Measurements from ENCODE around the gene KLK4. TPM values are rescaled to one million over a fixed set of nuclear protein-coding genes. Genes with fewer than 3 reads are reported as not detected.

KLK4 gene
- total and polyA plus RNA-seq, 10 of the 15 experiments (the other 5 are each of a cell fraction or from before 2014, with no cell fraction given) = 0.06 to 0.31 TPM; not detected in 8

- TF ChIP-seq SPI1 (IDR thresholded peaks at IDR 0.05; ENCODE audit: borderline replicate concordance, insufficient read depth, low read depth, low read length) = no peak
- peak; percentile 98 for TF ChIP-seq NBN (IDR thresholded peaks at IDR 0.05)
- TF ChIP-seq NRF1 (conservative IDR thresholded peaks at IDR 0.05; ENCODE audit: low read depth, low read length) = no peak
- TF ChIP-seq IRF5 (IDR thresholded peaks at IDR 0.05; ENCODE audit: borderline replicate concordance) = no peak
- TF ChIP-seq, protein P1, sequence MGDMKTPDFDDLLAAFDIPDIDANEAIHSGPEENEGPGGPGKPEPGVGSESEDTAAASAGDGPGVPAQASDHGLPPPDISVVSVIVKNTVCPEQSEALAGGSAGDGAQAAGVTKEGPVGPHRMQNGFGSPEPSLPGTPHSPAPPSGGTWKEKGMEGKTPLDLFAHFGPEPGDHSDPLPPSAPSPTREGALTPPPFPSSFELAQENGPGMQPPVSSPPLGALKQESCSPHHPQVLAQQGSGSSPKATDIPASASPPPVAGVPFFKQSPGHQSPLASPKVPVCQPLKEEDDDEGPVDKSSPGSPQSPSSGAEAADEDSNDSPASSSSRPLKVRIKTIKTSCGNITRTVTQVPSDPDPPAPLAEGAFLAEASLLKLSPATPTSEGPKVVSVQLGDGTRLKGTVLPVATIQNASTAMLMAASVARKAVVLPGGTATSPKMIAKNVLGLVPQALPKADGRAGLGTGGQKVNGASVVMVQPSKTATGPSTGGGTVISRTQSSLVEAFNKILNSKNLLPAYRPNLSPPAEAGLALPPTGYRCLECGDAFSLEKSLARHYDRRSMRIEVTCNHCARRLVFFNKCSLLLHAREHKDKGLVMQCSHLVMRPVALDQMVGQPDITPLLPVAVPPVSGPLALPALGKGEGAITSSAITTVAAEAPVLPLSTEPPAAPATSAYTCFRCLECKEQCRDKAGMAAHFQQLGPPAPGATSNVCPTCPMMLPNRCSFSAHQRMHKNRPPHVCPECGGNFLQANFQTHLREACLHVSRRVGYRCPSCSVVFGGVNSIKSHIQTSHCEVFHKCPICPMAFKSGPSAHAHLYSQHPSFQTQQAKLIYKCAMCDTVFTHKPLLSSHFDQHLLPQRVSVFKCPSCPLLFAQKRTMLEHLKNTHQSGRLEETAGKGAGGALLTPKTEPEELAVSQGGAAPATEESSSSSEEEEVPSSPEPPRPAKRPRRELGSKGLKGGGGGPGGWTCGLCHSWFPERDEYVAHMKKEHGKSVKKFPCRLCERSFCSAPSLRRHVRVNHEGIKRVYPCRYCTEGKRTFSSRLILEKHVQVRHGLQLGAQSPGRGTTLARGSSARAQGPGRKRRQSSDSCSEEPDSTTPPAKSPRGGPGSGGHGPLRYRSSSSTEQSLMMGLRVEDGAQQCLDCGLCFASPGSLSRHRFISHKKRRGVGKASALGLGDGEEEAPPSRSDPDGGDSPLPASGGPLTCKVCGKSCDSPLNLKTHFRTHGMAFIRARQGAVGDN (IDR thresholded peaks at IDR 0.05) = peak; percentile 99
- peak; percentile 98 for TF ChIP-seq PAX8 (IDR thresholded peaks at IDR 0.05)
- TF ChIP-seq NR2C1 (IDR thresholded peaks at IDR 0.05) = no peak
- no peak for TF ChIP-seq ZZZ3 (IDR thresholded peaks at IDR 0.05; ENCODE audit: control insufficient read depth, insufficient read length, low read depth)
- peak; percentile 61 for TF ChIP-seq CUX1 (IDR thresholded peaks at IDR 0.05; ENCODE audit: insufficient replicate concordance, low read depth, low read length)
- no peak for TF ChIP-seq CHD4 (IDR thresholded peaks at IDR 0.05)
- TF ChIP-seq DPF2 (IDR thresholded peaks at IDR 0.05) = peak; percentile 89
- TF ChIP-seq RBBP5 (conservative IDR thresholded peaks at IDR 0.05) = no peak
- no peak for TF ChIP-seq KAT2A (conservative IDR thresholded peaks at IDR 0.05; ENCODE audit: control insufficient read depth, low read depth, low read length)
- TF ChIP-seq IRF3 (IDR thresholded peaks at IDR 0.05) = no peak
- peak; percentile 71; the same call in 1 of the 2 replicates for TF ChIP-seq ZNF24 (IDR thresholded peaks at IDR 0.05)
- TF ChIP-seq SMAD5 (IDR thresholded peaks at IDR 0.05; ENCODE audit: low read depth) = no peak
- peak; percentile 91 for TF ChIP-seq MEF2A (IDR thresholded peaks at IDR 0.05; ENCODE audit: insufficient read depth, low read depth, low read length)
- TF ChIP-seq, protein P2, sequence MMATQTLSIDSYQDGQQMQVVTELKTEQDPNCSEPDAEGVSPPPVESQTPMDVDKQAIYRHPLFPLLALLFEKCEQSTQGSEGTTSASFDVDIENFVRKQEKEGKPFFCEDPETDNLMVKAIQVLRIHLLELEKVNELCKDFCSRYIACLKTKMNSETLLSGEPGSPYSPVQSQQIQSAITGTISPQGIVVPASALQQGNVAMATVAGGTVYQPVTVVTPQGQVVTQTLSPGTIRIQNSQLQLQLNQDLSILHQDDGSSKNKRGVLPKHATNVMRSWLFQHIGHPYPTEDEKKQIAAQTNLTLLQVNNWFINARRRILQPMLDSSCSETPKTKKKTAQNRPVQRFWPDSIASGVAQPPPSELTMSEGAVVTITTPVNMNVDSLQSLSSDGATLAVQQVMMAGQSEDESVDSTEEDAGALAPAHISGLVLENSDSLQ (IDR thresholded peaks at IDR 0.05) = peak; percentile 85
Measured at GRCh38 chr19:50896591-50897190, 14.5 kb downstream of the KLK4 start (continued).

Data from GM12878 (cell line).